OCI-M1 (cell line): ENCODE measurements around the gene KRT86.
"Not testable (repeated sequence)": the region's sequence is repeated elsewhere in the genome, so short reads cannot be mapped to it uniquely, and the experiment has no call there.

Experiments
- DNase-seq: peaks from one replicate; lab custom pipeline; 2025; lab: John Stamatoyannopoulos, UW

The KRT86 gene

DNA sequence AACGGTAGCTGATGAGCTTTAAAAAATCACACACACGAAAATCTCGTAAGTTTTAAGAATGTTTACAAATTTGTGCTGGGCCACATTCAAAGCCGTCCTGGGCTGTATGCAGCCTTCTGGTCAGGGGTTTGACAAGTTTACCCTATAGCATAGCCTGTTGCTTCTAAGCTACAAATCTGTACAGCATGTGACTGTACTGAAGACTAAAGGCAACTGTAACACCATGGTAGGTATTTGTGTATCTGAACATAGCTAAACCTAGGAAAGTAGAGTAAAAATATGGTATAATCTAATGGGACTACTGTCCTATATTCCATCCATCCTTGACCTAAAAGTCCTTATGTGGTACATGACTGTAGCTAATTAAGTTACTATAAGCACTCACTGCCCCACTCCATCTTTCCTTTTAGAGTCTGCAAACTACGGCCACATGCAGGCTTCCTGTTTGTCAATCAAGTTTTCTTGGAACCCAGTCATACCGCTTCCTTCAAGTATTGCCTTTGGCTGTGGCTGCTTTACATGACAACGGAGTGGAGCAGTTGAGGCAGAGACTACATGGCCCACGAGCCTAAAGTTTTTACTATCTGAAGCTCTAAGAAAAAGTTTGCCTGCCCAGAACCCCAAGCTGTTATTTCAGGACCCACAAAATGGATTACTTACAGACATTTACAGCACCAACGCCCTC lies 22.9 kb upstream of the KRT86 start:
- DNase-seq = peak; percentile 8

GRCh38 chr12:52252175-52252615 lies 22.2 kb upstream of the KRT86 start:
- DNase-seq = peak; percentile 9

DNA sequence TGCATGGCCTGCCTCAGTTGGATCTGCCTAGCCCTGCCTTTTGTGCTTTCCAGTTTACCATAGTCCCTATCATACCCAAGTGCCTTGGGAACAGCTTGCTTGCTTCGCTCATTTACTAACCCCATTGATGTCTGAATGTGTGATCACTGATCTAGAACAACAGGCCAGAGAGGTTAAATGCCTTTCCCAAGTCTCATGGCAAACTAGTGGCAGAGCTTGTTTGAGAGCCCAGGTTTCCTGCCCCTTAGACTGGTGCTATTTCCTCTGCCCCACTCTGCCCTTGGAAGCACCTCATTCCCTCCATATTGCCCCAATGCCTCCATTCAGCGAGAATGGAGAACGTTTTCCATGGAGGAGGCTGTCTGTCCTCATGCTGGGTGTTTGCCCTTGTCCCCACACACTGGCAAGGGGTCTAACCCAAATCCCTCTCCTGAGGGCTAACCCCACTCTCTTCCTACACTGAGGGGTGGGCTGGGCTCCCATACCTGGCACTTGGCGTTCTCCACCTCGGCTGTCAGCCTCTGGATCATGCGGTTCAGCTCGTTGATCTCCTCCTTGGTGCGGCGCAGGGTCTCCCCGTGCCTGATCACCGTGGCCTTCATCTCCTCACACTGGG lies 21.6 kb upstream of the KRT86 start:
- no peak for DNase-seq

GRCh38 chr12:52253391-52254179 lies 20.9 kb upstream of the KRT86 start:
- no peak for DNase-seq

DNA sequence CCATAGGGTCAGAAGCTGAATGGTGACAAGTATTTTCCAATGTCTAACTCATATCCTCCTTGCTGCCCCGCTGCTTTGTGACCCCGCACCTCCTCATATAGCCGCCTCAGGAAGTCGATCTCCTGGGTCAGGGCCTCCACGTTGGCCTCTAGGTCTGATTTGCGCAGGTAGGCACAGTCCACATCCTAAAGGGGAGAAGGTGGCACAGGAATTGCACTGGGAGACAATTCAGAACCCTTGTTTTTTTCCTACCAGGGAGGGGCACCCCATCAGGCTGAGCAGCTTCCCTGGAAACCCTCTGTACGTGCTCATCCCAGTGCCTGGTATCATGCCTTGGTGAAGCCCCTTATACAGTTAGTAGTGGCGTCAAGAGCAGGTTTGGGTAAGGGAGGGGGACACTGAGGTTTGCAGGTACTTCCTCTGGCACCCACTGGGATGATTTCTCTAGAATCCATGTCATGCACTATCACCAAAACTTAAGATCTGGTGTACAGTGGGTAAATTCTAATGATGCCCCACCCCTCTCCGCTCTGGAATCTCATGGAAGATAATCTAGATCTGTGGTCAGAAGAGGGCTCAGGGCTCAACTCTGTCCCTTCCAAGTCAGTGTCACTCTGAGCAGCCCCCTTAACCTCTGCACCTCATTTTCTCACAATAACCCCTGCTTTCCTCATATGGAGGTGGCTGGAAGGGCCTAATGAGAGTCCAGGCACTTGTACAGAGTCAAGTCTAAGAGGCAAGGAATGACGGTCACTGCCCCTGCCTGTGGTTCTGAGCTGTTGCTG lies 20.1 kb upstream of the KRT86 start:
- no peak for DNase-seq

GRCh38 chr12:52254965-52255751 lies 19.3 kb upstream of the KRT86 start:
- DNase-seq = no peak

GRCh38 chr12:52255926-52256583 lies 18.4 kb upstream of the KRT86 start:
- DNase-seq = no peak

- DNase-seq = no peak
Observed at GRCh38 chr12:52256584-52256935, 17.9 kb upstream of the KRT86 start.

DNA sequence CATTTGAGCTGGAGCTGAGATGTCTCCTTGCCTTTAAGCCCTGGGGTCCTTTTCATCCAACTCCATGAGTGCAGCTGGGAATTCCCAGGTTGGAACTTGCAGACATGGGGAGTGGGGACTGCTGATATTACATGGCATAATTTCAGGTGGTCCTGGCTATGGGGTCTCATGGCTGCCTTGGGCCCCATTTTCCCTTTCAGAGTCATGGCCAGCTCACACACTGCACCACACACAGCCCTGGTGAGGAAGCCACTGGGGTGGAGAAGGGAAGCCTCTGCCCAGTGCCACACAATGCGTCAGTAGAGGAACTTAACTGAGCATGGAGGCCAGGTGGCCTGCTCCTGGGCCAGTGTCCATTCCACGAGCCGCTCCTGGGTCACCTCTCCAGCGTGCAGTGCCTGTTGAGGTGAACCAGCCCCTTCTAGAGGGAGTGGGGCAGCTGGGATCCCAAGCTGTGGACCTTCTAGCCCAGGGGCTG lies 17.3 kb upstream of the KRT86 start:
- no peak for DNase-seq

DNA sequence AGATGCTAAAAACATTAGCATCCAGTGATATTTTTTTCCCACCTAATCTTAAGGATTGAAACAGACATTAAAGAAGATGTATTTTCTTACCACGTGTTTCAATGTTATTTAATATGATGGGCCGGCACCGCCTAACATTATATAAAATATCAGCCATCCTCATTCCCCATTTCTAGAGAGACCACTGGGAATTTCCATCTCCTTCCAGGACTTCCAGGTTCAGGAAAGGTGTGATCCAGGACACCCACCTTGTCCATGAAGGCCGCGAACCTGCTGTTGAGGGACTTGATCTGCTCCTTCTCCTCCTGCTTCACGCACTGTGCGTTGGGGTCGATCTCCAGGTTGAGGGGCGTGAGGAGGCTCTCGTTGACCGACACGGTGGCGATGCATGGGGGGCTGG lies 16.5 kb upstream of the KRT86 start:
- DNase-seq = not testable (repeated sequence)

DNA sequence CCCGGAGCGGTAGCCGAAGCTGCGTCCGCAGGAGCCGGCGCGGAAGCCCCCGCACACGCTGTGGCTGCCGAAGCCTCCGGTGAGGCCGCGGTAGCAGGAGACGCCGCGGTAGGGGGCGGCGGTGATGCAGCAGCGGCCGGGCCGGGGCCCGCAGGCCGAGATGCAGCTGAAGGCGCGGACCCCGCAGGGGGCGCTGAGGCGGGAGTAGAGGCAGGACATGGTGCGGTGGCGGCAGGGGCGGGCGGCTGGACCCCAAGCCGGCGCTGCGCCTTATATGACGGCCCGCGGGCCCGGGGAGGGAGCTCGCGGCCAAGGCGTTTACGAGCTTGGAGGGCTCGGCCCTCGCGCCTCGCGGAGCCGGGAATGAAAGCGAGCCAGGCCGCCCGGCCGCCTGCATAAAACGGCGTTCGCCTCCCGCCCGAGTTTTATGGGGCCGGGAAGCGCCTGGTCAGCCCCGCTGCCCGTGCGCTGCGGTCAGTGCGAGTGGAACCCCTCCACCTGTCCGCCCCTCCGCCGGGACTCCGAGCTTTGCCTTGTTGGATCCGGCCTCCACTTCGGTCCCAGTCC lies 16.0 kb upstream of the KRT86 start:
- DNase-seq = no peak

DNA sequence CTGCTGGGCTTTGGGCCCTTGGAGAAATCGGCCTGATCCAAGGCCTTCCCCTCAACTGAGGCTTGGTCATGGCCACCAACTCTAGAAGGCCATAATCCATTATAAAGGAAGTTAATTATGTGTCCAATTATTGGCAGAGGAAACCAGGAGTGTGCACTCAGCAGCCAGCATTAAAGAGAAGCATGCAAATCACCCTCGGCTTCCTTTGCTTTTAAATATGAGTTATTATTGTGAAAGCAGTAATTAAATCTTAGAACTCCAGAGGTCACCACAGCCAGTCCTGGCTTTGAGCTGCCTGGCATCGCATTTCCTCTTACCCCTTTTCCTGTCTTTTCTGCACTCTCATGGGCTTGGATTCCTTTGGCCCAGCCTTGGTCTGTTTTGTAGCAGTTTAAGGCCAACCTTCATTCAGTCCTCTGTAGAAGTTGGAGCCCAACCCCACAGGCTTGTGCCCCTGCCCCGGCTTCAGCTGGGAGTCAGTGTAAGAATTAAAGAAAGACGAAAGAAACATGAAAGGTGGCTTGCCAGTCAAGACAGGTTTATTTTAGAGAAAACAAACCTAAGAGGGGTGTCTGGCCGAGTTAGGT lies 14.7 kb upstream of the KRT86 start:
- peak; percentile 33 for DNase-seq

- DNase-seq = peak; percentile 81
Observed at GRCh38 chr12:52260361-52261207, 13.9 kb upstream of the KRT86 start.

DNA sequence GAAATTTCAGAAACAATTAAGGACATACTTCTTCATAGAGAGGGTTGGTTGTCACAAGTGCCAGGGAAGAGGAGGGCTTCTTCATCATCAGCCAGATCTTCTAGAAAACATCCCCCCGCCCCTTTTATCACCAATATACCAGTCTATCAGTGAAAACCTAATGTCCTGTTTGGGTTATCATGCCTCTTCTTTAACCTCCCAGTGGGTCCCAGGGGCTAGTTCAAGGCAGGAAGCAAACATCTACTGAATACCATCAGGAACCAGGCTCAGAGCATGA lies 13.3 kb upstream of the KRT86 start:
- DNase-seq = no peak

- no peak for DNase-seq
Observed at GRCh38 chr12:52262286-52262685, 12.2 kb upstream of the KRT86 start.

- no peak for DNase-seq
Observed at GRCh38 chr12:52263761-52264434, 10.5 kb upstream of the KRT86 start.

DNA sequence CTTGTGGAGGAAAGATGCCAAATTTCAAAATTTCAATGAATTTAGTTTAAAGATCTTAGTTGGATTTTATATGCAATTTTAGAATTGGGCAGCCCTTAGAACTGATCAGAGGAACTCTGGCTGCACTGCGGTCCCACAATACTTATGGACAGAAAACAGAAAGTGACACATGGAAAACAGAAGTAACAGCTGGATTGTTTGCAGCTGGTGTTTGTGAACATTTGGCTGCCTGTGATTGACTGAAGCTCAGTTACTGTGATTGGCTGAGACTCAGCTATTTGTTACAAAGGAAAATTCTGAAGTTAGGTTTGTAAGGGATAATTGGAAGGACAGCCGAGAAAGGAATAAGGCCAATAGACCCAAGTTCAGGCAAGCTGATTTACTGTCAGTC lies 10.0 kb upstream of the KRT86 start:
- DNase-seq = no peak

- DNase-seq = no peak
Observed at GRCh38 chr12:52266514-52266913, 7.9 kb upstream of the KRT86 start.

DNA sequence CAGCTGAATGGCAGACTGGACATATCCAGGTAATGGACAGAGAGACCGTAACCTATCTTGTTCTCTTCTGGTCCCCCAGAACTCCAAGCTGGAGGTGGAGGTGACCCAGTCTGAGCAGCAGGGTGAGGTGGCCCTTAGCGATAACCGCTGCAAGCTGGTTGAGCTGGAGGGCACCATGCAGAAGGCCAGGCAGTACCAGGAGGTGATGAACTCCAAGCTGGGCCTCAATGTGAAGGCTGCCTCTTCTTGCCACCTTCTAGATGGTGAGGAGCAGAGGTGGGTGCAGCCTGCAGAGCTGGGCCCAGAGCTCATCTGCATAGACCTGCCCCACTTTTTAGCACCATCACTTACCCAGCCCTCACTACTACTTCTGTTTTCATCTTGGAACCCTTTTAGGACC lies 7.2 kb upstream of the KRT86 start:
- no peak for DNase-seq
